Trophoblast cell (in vitro differentiated cells and primary cell): ENCODE measurements around the gene DDR2.
"Not testable (repeated sequence)": the region's sequence is repeated elsewhere in the genome, so short reads cannot be mapped to it uniquely, and the experiment has no call there.

Experiments
- DNase-seq, 2 donors: peaks; one replicate each; pipeline ENCODE4 v3.0.0-alpha.2; 2016
- H2AFZ ChIP-seq: 2 replicates; pipeline ENCODE4 v1.6.1; 2013; ENCODE audit warnings: low read length, moderate library complexity, mild to moderate bottlenecking; ENCODE audit not compliant: insufficient read depth, poor library complexity
- H2AK5ac ChIP-seq: 2 replicates; pipeline ENCODE4 v1.6.1; 2013; ENCODE audit warnings: mild to moderate bottlenecking, low read length
- H2BK120ac ChIP-seq: 2 replicates; pipeline ENCODE4 v1.6.1; 2013; ENCODE audit warnings: low read length, mild to moderate bottlenecking, moderate library complexity; ENCODE audit not compliant: insufficient read depth, poor library complexity
- H2BK12ac ChIP-seq: 2 replicates; pipeline ENCODE4 v1.6.1; 2013; ENCODE audit warnings: mild to moderate bottlenecking, low read length, moderate library complexity
- H2BK5ac ChIP-seq: 2 replicates; pipeline ENCODE4 v1.6.1; 2013; ENCODE audit warnings: low read length, low read depth, moderate library complexity, mild to moderate bottlenecking; ENCODE audit not compliant: poor library complexity
- H3K14ac ChIP-seq: 2 replicates; pipeline ENCODE4 v1.6.1; 2013; ENCODE audit warnings: mild to moderate bottlenecking, low read length
- H3K18ac ChIP-seq: 2 replicates; pipeline ENCODE4 v1.6.1; 2013; ENCODE audit warnings: mild to moderate bottlenecking, low read length
- H3K23ac ChIP-seq: 2 replicates; pipeline ENCODE4 v1.6.1; 2013; ENCODE audit warnings: low read length
- H3K27ac ChIP-seq: 2 replicates; pipeline ENCODE4 v1.5.1; 2013; ENCODE audit warnings: low read depth, mild to moderate bottlenecking, inconsistent platforms, low read length, moderate library complexity
- H3K27me3 ChIP-seq: 2 replicates; pipeline ENCODE4 v1.6.1; 2013; ENCODE audit warnings: inconsistent platforms, mild to moderate bottlenecking, low read length, moderate library complexity; ENCODE audit not compliant: insufficient read depth
- H3K36me3 ChIP-seq, 2 experiments: 1 replicate in 1 of 2; 2 replicates in 1 of 2; pipeline ENCODE4 v1.6.1; 2013; ENCODE audit warnings: low read length in 2 of 2, mild to moderate bottlenecking in 2 of 2, moderate library complexity in 1 of 2; ENCODE audit not compliant: insufficient read depth in 2 of 2, control insufficient read depth in 1 of 2
- H3K4ac ChIP-seq: 2 replicates; pipeline ENCODE4 v1.6.1; 2013; ENCODE audit warnings: low read depth, mild to moderate bottlenecking, low read length, moderate library complexity
- H3K4me1 ChIP-seq, 2 experiments: 1 replicate in 1 of 2; 2 replicates in 1 of 2; pipeline ENCODE4 v1.6.1; 2013; ENCODE audit warnings: low read length in 2 of 2, mild to moderate bottlenecking in 2 of 2, moderate library complexity in 1 of 2; ENCODE audit not compliant: insufficient read depth in 2 of 2, control insufficient read depth in 1 of 2
- H3K4me2 ChIP-seq: 2 replicates; pipeline ENCODE4 v1.6.1; 2013; ENCODE audit warnings: inconsistent platforms, mild to moderate bottlenecking, low read length, moderate library complexity
- H3K4me3 ChIP-seq: 2 replicates; pipeline ENCODE4 v1.5.1; 2013; ENCODE audit warnings: mild to moderate bottlenecking, low read depth, low read length, inconsistent platforms
- H3K79me1 ChIP-seq: one replicate; pipeline ENCODE4 v1.6.1; 2013; ENCODE audit warnings: low read length
- H3K79me2 ChIP-seq: 2 replicates; pipeline ENCODE4 v1.6.1; 2013; ENCODE audit warnings: low read length, mild to moderate bottlenecking; ENCODE audit not compliant: control insufficient read depth, insufficient read depth, poor library complexity
- H3K9ac ChIP-seq: 2 replicates; pipeline ENCODE4 v1.6.1; 2013; ENCODE audit warnings: mild to moderate bottlenecking, low read length
- H3K9me3 ChIP-seq: 2 replicates; pipeline ENCODE4 v1.6.1; 2013; ENCODE audit warnings: low read depth, mild to moderate bottlenecking, control low read depth, inconsistent platforms, low read length; ENCODE audit not compliant: insufficient read depth
- H4K12ac ChIP-seq: 2 replicates; pipeline ENCODE4 v1.6.1; 2013; ENCODE audit warnings: low read depth, mild to moderate bottlenecking, low read length, moderate library complexity
- H4K8ac ChIP-seq: 2 replicates; pipeline ENCODE4 v1.6.1; 2013; ENCODE audit warnings: low read depth, mild to moderate bottlenecking, low read length, moderate library complexity
- H4K91ac ChIP-seq: one replicate; pipeline ENCODE4 v1.6.1; 2013; ENCODE audit warnings: low read depth, mild to moderate bottlenecking, low read length, moderate library complexity
- WGBS: extraction: QIAGEN DNeasy Blood & Tissue Kit; methylation state at CpG from one replicate; pipeline ENCODE4 v1.1.7; 2013; ENCODE audit warnings: missing lambda C conversion rate; ENCODE audit not compliant: insufficient read length, insufficient coverage; ENCODE audit errors: extremely low coverage; 5-methylcytosine and 5-hydroxymethylcytosine counted together

The DDR2 gene

DNA sequence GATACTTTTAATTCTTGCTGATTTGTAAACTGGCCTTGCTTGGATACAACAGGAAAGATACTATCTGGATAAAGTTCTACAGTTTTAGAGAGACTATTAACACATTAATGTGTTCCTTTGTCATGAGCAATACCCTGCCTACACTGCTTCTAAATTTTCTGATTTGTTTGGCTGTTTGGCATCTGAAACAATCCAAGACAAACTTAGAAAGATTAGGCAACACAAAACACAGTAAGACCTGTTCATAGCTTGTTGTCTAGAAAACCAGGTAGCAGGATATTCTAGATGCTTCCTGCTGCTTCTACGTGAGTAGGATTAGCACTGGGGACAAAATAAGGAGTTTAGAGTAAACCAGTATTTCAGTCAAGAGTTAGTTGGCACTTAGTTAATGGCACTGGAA is 152.7 kb downstream of the DDR2 start:
- not testable (repeated sequence) for H3K27ac ChIP-seq, H3K9ac ChIP-seq, H3K14ac ChIP-seq, H2BK5ac ChIP-seq, H3K27me3 ChIP-seq, H3K36me3 ChIP-seq, H4K12ac ChIP-seq, H3K4me3 ChIP-seq, H3K4me1 ChIP-seq, H3K79me2 ChIP-seq, H4K91ac ChIP-seq, H3K9me3 ChIP-seq, H3K79me1 ChIP-seq, H3K4ac ChIP-seq, H2BK120ac ChIP-seq, H3K18ac ChIP-seq, H3K23ac ChIP-seq, DNase-seq, H2AFZ ChIP-seq, H4K8ac ChIP-seq, H2BK12ac ChIP-seq, H2AK5ac ChIP-seq, H3K4me2 ChIP-seq
- no CpG with 5 or more reads among the region's 1 CpG for WGBS

DNA sequence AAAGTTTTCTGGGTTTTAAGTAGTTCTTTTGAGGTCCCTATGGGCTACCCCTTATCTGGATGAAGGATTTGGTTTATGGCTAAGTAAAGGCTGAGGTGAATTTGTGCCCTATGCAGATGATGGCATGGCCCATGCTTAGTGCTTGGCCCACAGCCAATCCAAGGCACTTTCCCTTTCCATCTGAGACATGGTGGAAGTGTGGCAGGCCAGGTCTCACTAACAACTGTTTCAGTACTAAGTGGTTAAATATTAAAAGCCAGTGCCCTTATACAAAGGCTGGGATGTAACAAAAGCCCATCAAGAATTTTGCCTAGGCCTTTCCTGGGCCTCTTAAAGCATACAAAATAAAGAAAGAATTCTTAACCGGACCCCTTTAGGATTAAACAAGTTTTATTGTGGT is 156.5 kb downstream of the DDR2 start:
- H3K4me1 ChIP-seq, H3K27me3 ChIP-seq, H3K18ac ChIP-seq, H4K12ac ChIP-seq, H3K79me1 ChIP-seq, H3K4me2 ChIP-seq, H3K36me3 ChIP-seq, H3K14ac ChIP-seq, H2AK5ac ChIP-seq, H2BK12ac ChIP-seq, H3K23ac ChIP-seq, H2AFZ ChIP-seq, H3K4ac ChIP-seq, H3K79me2 ChIP-seq, H3K4me3 ChIP-seq, H3K9me3 ChIP-seq, H4K8ac ChIP-seq, DNase-seq, H3K9ac ChIP-seq, H3K27ac ChIP-seq, H2BK5ac ChIP-seq, H2BK120ac ChIP-seq: not testable (repeated sequence)
- H4K91ac ChIP-seq: peak overlapping the region; percentile 57
- WGBS: no CpG with 5 or more reads among the region's 1 CpG

DNA sequence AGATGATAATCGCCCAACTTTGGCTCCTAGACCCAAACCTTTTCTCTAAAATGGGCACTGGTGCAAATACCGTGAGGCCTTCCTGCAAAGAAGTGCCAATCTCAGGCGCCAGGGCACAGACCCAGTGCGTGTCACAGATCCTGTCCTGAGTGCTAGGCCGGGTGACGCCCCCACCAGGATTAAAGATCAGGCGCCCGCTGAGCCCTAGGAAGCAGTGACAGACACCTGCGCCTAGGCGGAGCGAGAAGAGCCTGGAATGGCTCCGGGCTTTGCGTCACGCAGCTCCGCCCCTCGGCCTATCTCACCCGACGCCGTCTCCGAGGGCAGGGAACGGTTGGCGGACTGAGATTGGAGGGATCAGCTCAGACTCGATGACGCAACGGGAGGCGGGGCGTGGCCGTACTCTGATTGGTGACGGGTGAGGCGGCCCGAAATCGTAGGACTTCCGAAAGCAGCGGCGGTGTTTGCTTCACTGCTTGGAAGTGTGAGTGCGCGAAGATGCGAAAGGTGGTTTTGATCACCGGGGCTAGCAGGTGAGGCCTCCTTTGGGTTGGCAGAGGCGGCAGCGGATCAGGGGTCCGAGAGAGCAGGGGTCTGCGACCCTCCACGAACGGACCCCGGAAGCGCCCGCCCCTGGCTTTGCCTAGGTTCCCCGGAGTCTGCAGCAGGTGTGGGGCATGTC is 158.2 kb downstream of the DDR2 start, which contains the start of gene HSD17B7:
Gene HSD17B7, plus strand, starts transcription at position 400 of the 682 bp plus-strand sequence. Its CDS starts 99 bp downstream, at position 499.
- Histone ChIP-seq H3K27ac (peak within 1 kb of the TSS; percentile 91), H4K8ac (peak within 1 kb of the TSS; percentile 62), H3K4me2 (peak within 1 kb of the TSS; percentile 89), H4K91ac (peak within 1 kb of the TSS; percentile 52), H3K4me3 (peak within 1 kb of the TSS; percentile 78), H2BK5ac (peak within 1 kb of the TSS; percentile 86), H2AFZ (peak within 1 kb of the TSS; percentile 70), H2BK120ac (peak within 1 kb of the TSS; percentile 22)
- not testable (repeated sequence) for H3K9me3 ChIP-seq, H3K36me3 ChIP-seq, H2AK5ac ChIP-seq, H3K18ac ChIP-seq, H3K79me1 ChIP-seq, H3K27me3 ChIP-seq, H3K4ac ChIP-seq, H3K14ac ChIP-seq, H3K9ac ChIP-seq, H3K23ac ChIP-seq, H2BK12ac ChIP-seq, H3K4me1 ChIP-seq, H3K79me2 ChIP-seq, H4K12ac ChIP-seq
- WGBS: no CpG with 5 or more reads among the region's 49 CpGs
- DNase-seq: peak; percentile 77 to 78

DNA sequence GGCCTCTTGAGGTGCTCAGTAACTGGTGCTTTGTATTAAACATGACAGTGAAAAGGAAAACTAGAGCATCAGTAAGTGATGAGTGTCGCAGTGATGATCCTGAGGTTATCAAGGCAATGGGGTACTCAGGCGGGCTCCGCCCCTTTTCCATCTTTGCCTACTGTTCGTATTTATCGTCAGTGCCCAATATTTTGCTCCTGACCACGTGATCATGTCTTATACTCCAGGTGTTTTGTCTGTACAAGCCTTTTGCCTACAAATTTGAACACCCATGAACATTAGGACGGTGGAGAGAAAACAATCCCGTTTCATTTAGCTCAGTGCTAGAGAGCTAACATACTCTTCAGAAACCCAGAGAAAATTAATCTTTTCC is 158.7 kb downstream of the DDR2 start:
- not testable (repeated sequence) for H2AK5ac ChIP-seq, H2AFZ ChIP-seq, H4K12ac ChIP-seq, H3K79me1 ChIP-seq, H3K9ac ChIP-seq, H3K79me2 ChIP-seq, H3K18ac ChIP-seq, H4K91ac ChIP-seq, H3K9me3 ChIP-seq, H4K8ac ChIP-seq, H3K27me3 ChIP-seq, H3K4me3 ChIP-seq, H3K36me3 ChIP-seq, H3K23ac ChIP-seq, H2BK120ac ChIP-seq, H2BK5ac ChIP-seq, H3K4me1 ChIP-seq, H3K4ac ChIP-seq, H2BK12ac ChIP-seq, H3K14ac ChIP-seq
- H3K27ac ChIP-seq: peak overlapping the region; percentile 53
- peak overlapping the region; percentile 67 for H3K4me2 ChIP-seq
- peak in 1 of 2 donors; percentile 13 for DNase-seq
- WGBS: no CpG with 5 or more reads among the region's 8 CpGs
